Naive thymus-derived CD8-positive, alpha-beta T cell (primary cell): ENCODE results near the gene MXI1. TPM values are rescaled to one million over a fixed set of nuclear protein-coding genes. Genes with fewer than 3 reads are reported as not detected.

Experiments
- ATAC-seq, 2 donors: fragments of 150-1000 bp; cut with Tn5 transposase in 1 of 2; sonication (Bioruptor Pico), chemical (Tn5 transposase) in 1 of 2; 1 replicate in 1 of 2; 2 replicates in 1 of 2; pipeline ENCODE4 v1.10.0; 2021; ENCODE audit warnings: mild to moderate bottlenecking in 2 of 2, moderate library complexity in 2 of 2
- POLR2A ChIA-PET: fragments of 350-600 bp; sonication (Branson Sonifier 250); formaldehyde crosslinking; loops from one replicate; lab custom pipeline; 2021; ENCODE audit warnings: antibody characterized with exemption; lab: Charles Lee
- DNase-seq, 10 donors: peaks; one replicate each; pipeline versions ENCODE4 v3.0.0 to v3.0.0-alpha.2; 2020 to 2022
- H3K27ac Mint-ChIP-seq, 10 donors: one replicate each; pipeline ENCODE4 v1.8.0; 2020 to 2022; ENCODE audit warnings: mild to moderate bottlenecking in 10 of 10, mixed read lengths in 10 of 10, moderate library complexity in 4 of 10, inconsistent platforms in 1 of 10
- H3K27me3 Mint-ChIP-seq, 5 donors: one replicate each; pipeline ENCODE4 v1.8.0; 2021 to 2022; ENCODE audit warnings: mixed read lengths in 5 of 5
- H3K36me3 Mint-ChIP-seq, 3 donors: one replicate each; pipeline ENCODE4 v1.8.0; 2020 to 2022; ENCODE audit warnings: mixed read lengths in 3 of 3, mild to moderate bottlenecking in 2 of 3, inconsistent platforms in 1 of 3
- H3K4me1 Mint-ChIP-seq, 4 donors: one replicate each; pipeline ENCODE4 v1.8.0; 2021 to 2022; ENCODE audit warnings: mixed read lengths in 4 of 4
- H3K4me3 Mint-ChIP-seq, 10 donors: one replicate each; pipeline ENCODE4 v1.8.0; 2020 to 2022; ENCODE audit warnings: mild to moderate bottlenecking in 10 of 10, mixed read lengths in 10 of 10, moderate library complexity in 6 of 10, inconsistent platforms in 1 of 10
- H3K9me3 Mint-ChIP-seq, 9 donors: one replicate each; pipeline ENCODE4 v1.8.0; 2020 to 2022; ENCODE audit warnings: mixed read lengths in 9 of 9, mild to moderate bottlenecking in 3 of 9, inconsistent platforms in 1 of 9, moderate library complexity in 1 of 9
- polyA plus RNA-seq, 3 donors: library from polyadenylated mRNA; unstranded; fragments of 300-500 nt; fragmentation: Illumina TruSeq; gene quantifications; one replicate each; pipeline ENCODE4 v1.2.3, GENCODE V29; 2021
- total RNA-seq, 8 experiments: library from RNA in 2 of 8; stranded (reverse) in 2 of 8; gene quantifications; one replicate each; pipeline ENCODE4 v1.2.3 and lab custom pipeline; 2021 to 2026

The MXI1 gene
- total and polyA plus RNA-seq, 5 experiments from 2014 or later: 18.1 to 37.7 (median 20.9) TPM

DNA sequence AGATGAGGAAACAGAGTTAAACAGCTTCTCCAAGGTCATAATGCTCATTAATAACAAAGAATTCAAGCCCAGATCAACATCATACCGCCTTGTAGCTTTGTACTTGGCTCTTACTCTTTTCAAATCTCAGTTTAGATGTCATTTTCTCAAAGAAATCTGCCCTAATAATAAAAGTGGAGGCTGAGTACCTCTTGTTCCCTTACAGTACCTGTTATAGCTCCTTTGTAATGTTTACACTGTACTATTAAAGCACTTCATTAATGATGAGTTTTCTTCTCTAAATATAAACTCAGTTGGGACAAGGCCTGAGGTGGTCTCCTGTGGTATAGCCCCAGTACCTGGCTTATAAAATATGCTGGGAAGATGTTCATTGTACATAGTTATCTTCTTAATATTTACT lies 89.6 kb downstream of the MXI1 start:
- peaks cover 10 to 38% (median 30%) of the 10 kb centered on the region in 4 donors for H3K4me1 Mint-ChIP-seq
- POLR2A ChIA-PET: no interaction called here
- ATAC-seq (no peak), DNase-seq (no peak)
- H3K36me3 Mint-ChIP-seq: peaks cover 11 to 95% (median 22%) of the 10 kb centered on the region in 3 donors
- no peak overlapping the region for H3K4me3 Mint-ChIP-seq
- no peaks in the 10 kb centered on the region for H3K27me3 Mint-ChIP-seq
- no peak overlapping the region for H3K27ac Mint-ChIP-seq
- H3K9me3 Mint-ChIP-seq: no peaks in the 10 kb centered on the region

DNA sequence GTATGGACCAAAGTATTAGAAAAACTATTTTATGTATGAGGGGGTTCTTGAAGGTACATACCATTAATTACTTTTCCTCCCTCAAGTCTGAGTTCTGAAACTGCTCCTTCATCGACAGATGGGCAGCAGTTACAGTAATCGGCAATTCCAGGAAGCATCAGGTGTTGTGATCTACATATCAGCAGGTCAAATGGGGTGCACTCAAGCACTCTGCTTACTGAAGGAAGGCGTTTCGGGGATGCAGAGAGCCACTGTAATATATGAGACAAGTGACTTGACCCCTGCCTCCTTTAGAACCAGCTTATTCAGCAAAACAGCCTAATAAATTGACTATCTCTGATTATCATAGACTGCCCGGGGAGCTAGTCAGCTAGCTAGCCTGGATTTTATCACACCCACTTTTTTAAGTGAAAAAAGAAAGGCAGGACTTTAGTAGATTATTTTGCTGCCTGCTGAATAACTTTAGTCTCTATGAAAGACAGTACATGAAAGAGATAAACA lies 93.1 kb downstream of the MXI1 start:
- DNase-seq: no peak
- H3K9me3 Mint-ChIP-seq: no peaks in the 10 kb centered on the region
- POLR2A ChIA-PET: no interaction called here
- no peaks in the 10 kb centered on the region for H3K27me3 Mint-ChIP-seq
- peaks cover 11 to 79% (median 17%) of the 10 kb centered on the region in 3 donors for H3K36me3 Mint-ChIP-seq
- peaks cover 20 to 60% (median 54%) of the 10 kb centered on the region in 4 donors for H3K4me1 Mint-ChIP-seq
- ATAC-seq: no peak
- peak overlapping the region in 3 of 10 donors; percentile 26 to 37 (median 26) for H3K4me3 Mint-ChIP-seq
- H3K27ac Mint-ChIP-seq: peak overlapping the region in 2 of 10 donors; percentile 7 to 65

DNA sequence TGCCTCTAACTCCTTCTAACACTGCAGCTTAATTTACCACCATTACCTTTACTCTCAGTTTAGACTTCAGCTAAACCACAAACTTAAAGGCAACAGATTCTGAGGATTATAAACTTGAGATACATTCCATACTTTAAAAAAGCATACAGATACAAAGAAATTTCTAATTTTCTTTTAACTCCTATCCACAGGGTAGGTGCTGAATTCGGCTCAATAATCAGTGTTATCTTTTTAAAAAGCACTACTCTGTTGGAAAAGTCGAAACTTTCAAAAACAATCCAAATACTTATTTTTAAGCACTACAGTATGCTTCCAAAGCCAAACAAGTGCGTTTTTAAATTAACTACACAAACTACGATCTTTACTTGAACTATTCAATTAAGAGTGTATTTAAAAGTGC lies 96.3 kb downstream of the MXI1 start:
- H3K4me3 Mint-ChIP-seq: peak overlapping the region; percentile 88 to 99 (median 91)
- H3K36me3 Mint-ChIP-seq: peaks cover 0 to 48% (median 6%) of the 10 kb centered on the region in 3 donors
- peak overlapping the region; percentile 72 to 99 (median 90) for H3K27ac Mint-ChIP-seq
- POLR2A ChIA-PET: interaction anchor here (0.6 to 2.2 kb wide), 5 partner anchors 78 to 261 kb away, joined by 3 to 33 read pairs (median 4); partner anchors contain the start of gene MXI1
- no peaks in the 10 kb centered on the region for H3K9me3 Mint-ChIP-seq
- DNase-seq: no peak
- peaks cover 18 to 66% (median 46%) of the 10 kb centered on the region in 4 donors for H3K4me1 Mint-ChIP-seq
- no peak for ATAC-seq
- no peaks in the 10 kb centered on the region for H3K27me3 Mint-ChIP-seq

DNA sequence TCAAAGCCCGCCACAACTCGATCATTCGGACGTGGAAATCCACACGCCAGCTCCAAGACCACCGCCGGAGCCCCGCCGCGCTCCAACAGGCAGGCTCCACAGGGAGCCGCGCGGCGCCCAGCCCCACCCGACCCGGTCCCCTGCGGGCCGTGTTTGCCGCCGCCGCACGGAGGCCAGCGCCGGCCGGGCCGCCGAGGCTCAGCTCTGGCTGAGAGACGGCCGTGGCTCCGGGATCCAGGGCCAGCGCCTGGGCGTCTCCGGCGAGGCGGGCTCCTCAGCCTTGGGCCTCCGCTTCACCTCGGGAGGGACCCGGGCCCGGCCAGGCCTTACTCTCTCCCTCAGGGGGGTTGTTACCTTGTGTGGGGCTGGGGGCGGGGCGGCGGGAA lies 97.0 kb downstream of the MXI1 start:
- Mint-ChIP-seq H3K4me3 (peak overlapping the region; percentile 90 to 99 (median 96)), H3K27me3 (no peaks in the 10 kb centered on the region), H3K36me3 (peaks cover 0 to 41% (median 6%) of the 10 kb centered on the region in 3 donors), H3K4me1 (peaks cover 18 to 60% (median 45%) of the 10 kb centered on the region in 4 donors), H3K27ac (peak overlapping the region; percentile 97 to 100 (median 99)), H3K9me3 (no peaks in the 10 kb centered on the region)
- ATAC-seq (peak; percentile 58), DNase-seq (no peak)
- POLR2A ChIA-PET: interaction anchor here (0.6 to 2.8 kb wide), 11 partner anchors 10 to 296 kb away, joined by 3 to 33 read pairs (median 5); partner anchors contain the start of genes ADD3, MXI1 and SMC3

DNA sequence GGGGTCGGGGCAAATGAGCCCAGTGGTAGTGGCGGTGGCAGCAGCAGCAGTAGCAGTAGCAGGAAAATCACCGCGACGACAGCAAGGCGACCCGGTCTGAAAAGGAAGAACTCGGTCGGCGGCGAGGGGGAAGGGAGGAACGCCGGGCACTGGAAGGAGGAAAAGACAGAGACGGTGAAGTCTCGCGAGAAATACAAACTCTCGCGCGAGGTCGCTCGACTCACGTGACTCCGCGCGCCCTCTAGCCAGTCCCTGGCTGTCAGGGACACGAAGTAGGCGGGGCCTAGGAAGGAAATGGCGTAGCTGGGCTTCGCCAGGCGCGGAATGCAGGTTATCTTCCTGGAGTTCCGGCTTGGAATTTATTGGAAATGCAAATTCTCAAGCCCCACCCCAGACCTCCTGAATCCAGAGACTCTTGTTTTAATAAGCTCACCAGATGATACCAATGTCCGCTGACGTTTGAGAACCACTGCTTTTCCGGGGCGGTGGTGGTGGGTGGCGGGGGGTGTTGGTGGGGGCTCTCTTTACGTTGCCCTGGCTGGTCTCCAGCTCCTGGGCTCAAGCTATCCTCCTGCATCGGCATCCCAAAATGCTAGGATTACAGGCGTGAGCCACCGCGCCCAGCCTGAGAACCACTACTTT lies 97.5 kb downstream of the MXI1 start, which contains the start of gene SMNDC1:
Gene SMNDC1, minus strand, starts transcription at position 141 of the 642 bp plus-strand sequence. CDS start 1,333 bp downstream, outside the sequence.
- Mint-ChIP-seq H3K36me3 (peaks cover 0 to 37% (median 6%) of the 10 kb centered on the region in 3 donors), H3K4me3 (peak within 1 kb of the TSS; percentile 90 to 99 (median 96)), H3K27ac (peak within 1 kb of the TSS; percentile 97 to 100 (median 99)), H3K9me3 (no peaks in the 10 kb centered on the region), H3K27me3 (no peaks in the 10 kb centered on the region), H3K4me1 (peaks cover 18 to 59% (median 44%) of the 10 kb centered on the region in 4 donors)
- POLR2A ChIA-PET: interaction anchor here (0.6 to 2.8 kb wide), 17 partner anchors 9 to 297 kb away, joined by 3 to 33 read pairs (median 4); partner anchors contain the start of genes ADD3, MXI1 and SMC3
- DNase-seq: peak; percentile 93 to 98 (median 97)
- peak; percentile 89 to 91 for ATAC-seq

DNA sequence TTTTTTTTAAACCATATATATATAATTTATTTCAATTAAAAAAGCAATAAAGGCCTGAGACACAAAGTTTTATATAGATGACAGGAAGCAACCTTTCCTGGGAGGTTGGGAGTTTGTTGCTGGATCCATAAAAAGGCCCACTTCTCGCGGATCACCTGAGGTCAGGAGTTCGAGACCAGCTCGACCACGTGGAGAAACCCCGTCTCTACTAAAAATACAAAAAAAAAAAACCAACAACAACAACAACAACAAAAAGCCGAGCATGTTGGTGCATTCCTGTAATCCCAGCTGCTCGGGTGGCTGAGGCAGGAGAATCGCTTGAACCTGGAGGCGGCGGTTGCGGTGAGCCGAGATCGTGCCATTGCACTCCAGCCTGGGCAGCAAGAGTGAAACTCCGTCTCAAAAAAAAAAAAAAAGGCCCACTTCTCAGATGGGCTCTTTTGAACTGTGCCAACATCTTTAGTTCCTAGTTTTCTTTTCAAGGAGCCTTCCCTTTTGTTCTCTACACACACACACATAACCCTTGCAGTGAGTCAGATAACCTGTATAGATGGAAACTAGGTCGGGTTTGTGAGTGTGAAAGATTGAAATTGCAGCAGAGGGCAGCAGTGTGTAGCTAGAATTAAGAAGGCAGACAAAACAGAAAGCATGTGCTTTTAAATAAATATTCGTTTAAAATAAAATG lies 98.5 kb downstream of the MXI1 start:
- Mint-ChIP-seq H3K4me1 (peaks cover 17 to 50% (median 36%) of the 10 kb centered on the region in 4 donors), H3K27me3 (peaks cover 0 to 4% (median 0%) of the 10 kb centered on the region in 5 donors), H3K27ac (peak overlapping the region; percentile 60 to 100 (median 99)), H3K4me3 (peak overlapping the region; percentile 90 to 99 (median 96)), H3K36me3 (peaks cover 0 to 27% (median 5%) of the 10 kb centered on the region in 3 donors), H3K9me3 (no peaks in the 10 kb centered on the region)
- DNase-seq (peak in 9 of 10 donors; percentile 32 to 76 (median 62)), ATAC-seq (peak; percentile 53 to 56)
- POLR2A ChIA-PET: interaction anchor here (0.6 to 2.8 kb wide), 14 partner anchors 11 to 443 kb away, joined by 3 to 33 read pairs (median 4); partner anchors contain the start of genes ADD3, MXI1 and SMC3

DNA sequence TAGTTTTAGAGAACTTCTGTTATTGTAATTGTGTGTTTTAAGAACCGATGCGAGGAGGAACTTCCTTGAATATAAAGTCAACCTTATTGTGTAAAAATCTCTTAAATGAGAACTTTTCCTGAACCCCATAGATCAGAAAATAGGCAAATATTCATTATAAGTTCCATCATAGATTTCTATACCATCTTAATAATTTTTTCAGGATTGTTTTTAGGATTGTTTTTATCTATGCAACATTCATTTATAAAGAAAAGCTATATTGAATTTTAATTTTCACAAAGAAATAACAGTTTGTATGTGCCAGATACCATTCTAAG lies 99.0 kb downstream of the MXI1 start:
- H3K27me3 Mint-ChIP-seq: peaks cover 0 to 4% (median 0%) of the 10 kb centered on the region in 5 donors
- H3K4me1 Mint-ChIP-seq: peaks cover 15 to 46% (median 32%) of the 10 kb centered on the region in 4 donors
- no peaks in the 10 kb centered on the region for H3K9me3 Mint-ChIP-seq
- peak overlapping the region in 7 of 10 donors; percentile 54 to 100 (median 99) for H3K27ac Mint-ChIP-seq
- DNase-seq (no peak), ATAC-seq (no peak)
- H3K36me3 Mint-ChIP-seq: peaks cover 0 to 22% (median 3%) of the 10 kb centered on the region in 3 donors
- H3K4me3 Mint-ChIP-seq: peak overlapping the region in 7 of 10 donors; percentile 25 to 98 (median 66)
- POLR2A ChIA-PET: interaction anchor here (0.7 to 2.8 kb wide), 5 partner anchors 197 to 443 kb away, joined by 3 to 12 read pairs (median 6); partner anchors contain the start of genes ADD3 and SMC3

DNA sequence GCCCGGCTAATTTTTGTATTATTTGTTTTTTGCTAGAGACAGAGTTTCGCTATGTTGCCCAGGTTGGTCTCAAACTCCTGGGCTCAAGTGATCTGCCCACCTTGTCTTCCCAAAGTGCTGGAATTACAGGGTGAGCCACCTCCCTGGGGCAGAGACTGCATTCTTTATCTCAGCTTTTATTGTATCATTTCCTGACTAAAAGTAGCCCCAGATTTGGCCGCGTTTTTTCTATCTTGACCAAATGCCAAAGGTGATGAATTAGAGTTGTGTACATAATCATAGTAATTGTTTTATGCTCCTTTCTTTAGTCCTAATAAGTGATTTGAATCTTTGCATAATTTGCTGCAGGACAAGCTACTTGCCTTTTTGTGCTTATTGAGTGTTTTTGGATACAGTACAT lies 100.4 kb downstream of the MXI1 start:
- peaks cover 0 to 8% (median 0%) of the 10 kb centered on the region in 3 donors for H3K36me3 Mint-ChIP-seq
- H3K27me3 Mint-ChIP-seq: peaks cover 0 to 4% (median under 1%) of the 10 kb centered on the region in 5 donors
- POLR2A ChIA-PET: no interaction called here
- no peaks in the 10 kb centered on the region for H3K9me3 Mint-ChIP-seq
- DNase-seq (no peak), ATAC-seq (no peak)
- H3K4me3 Mint-ChIP-seq: no peak overlapping the region
- H3K27ac Mint-ChIP-seq: no peak overlapping the region
- H3K4me1 Mint-ChIP-seq: peaks cover 12 to 37% (median 21%) of the 10 kb centered on the region in 4 donors

DNA sequence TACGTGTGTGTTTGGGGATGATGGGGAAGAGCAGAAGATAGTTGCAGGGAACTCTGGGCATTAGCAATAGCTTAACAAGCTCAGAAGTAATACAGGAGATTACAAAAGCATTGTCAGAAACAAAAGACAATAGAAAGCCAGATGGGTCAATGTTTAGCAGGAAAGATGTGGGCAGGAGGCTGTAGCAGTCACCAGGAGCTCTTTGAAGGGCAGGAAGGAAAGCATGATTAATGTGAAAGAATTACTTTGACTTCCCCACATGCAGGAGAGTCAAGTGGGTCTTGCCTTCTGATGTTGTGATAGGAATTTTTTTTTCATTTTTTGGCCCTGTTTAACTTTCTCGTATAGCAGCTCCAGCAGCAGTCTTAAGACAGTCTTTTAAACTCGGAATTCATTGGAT lies 103.3 kb downstream of the MXI1 start:
- no peaks in the 10 kb centered on the region for H3K9me3 Mint-ChIP-seq
- H3K36me3 Mint-ChIP-seq: no peaks in the 10 kb centered on the region
- H3K4me3 Mint-ChIP-seq: no peak overlapping the region
- no peak overlapping the region for H3K27ac Mint-ChIP-seq
- POLR2A ChIA-PET: no interaction called here
- peaks cover 0 to 5% (median 4%) of the 10 kb centered on the region in 5 donors for H3K27me3 Mint-ChIP-seq
- H3K4me1 Mint-ChIP-seq: peaks cover 2 to 14% (median 6%) of the 10 kb centered on the region in 4 donors
- no peak for ATAC-seq
- DNase-seq: no peak

DNA sequence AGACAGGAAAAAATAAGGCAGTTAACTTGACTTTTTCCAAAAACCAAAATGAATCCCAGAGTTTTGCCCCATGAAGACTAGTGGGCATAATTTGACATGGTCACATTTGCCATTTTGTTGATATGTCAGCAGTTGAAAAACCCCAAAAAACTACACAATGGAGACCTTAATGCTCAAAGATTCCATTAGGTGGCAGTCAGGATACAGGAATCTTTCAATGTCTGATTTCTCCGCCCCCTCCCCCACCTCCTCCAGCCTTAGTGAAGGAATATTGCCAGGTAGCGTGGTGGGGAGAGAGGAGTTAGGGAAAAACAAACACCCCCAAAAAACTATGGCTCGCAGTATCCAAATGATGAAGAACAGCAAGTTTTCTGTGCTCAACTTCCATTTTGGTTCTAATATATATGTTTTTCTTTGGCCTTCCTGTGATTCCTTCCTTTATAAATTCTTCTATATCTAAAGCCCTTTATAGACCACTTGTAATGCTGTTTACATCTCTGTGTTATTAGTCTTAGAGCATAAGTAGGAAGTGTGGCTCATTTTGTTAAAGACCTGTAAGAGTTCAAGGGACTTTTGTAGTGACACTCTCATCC lies 104.0 kb downstream of the MXI1 start:
- ATAC-seq: peak in 1 of 2 donors; percentile 54
- no peaks in the 10 kb centered on the region for H3K9me3 Mint-ChIP-seq
- no peak overlapping the region for H3K4me3 Mint-ChIP-seq
- no peaks in the 10 kb centered on the region for H3K36me3 Mint-ChIP-seq
- H3K27ac Mint-ChIP-seq: no peak overlapping the region
- peaks cover 0 to 8% (median 1%) of the 10 kb centered on the region in 4 donors for H3K4me1 Mint-ChIP-seq
- H3K27me3 Mint-ChIP-seq: peaks cover 0 to 9% (median 7%) of the 10 kb centered on the region in 5 donors
- POLR2A ChIA-PET: no interaction called here
- peak in 3 of 10 donors; percentile 15 to 23 (median 19) for DNase-seq

DNA sequence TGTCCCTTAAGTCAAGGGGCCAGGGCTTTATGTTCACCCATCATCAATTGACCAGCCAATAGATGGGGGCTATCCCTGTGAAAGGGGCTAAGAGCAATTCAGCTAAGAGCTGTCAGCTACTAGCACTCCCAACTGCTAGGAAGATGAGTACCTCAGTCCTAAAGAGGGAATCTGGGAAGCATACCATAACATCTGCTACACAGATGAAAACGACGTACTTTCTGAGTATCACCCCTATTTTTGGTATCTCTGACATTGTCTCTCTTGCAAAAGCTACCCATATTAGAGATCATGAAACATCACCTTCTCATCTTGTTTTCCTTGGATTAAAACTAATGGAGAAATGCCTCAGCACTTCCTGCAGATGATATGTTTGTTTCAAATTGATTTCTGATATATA lies 104.8 kb downstream of the MXI1 start:
- Mint-ChIP-seq H3K4me1 (peaks cover 0 to 8% (median 1%) of the 10 kb centered on the region in 4 donors), H3K27ac (no peak overlapping the region), H3K9me3 (no peaks in the 10 kb centered on the region), H3K36me3 (no peaks in the 10 kb centered on the region), H3K4me3 (no peak overlapping the region), H3K27me3 (peaks cover 0 to 9% (median 7%) of the 10 kb centered on the region in 5 donors)
- ATAC-seq (no peak), DNase-seq (no peak)
- POLR2A ChIA-PET: no interaction called here

DNA sequence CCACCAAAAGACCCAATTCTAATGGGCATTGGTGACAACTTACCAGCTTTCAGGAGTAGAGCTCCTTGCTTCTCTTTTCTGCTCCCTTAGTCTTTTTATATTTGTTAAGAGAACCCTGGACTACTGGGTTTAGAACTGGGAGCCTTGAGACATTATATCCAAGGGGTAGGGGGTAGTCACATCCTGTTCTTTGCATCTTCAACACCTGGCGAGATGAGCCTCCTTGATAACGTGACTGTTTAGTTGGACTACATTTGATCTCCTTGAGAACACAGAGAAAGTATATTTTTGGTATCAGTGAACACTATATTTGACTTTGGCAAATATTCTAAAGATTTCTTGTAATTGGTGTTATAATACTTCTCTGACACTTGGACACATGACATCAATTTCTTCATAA lies 106.3 kb downstream of the MXI1 start:
- H3K27ac Mint-ChIP-seq: peak overlapping the region in 1 of 10 donors; percentile 46

More for the DNA sequence above, 106.3 kb downstream of the MXI1 start:
- peaks cover 0 to 8% (median 1%) of the 10 kb centered on the region in 4 donors for H3K4me1 Mint-ChIP-seq
- DNase-seq (no peak), ATAC-seq (no peak)
- POLR2A ChIA-PET: interaction anchor here (1.0 kb wide), 1 partner anchor 9 kb away, joined by 5 read pairs; the partner anchor contains the start of gene SMNDC1
- H3K36me3 Mint-ChIP-seq: no peaks in the 10 kb centered on the region
- no peaks in the 10 kb centered on the region for H3K9me3 Mint-ChIP-seq
- H3K27me3 Mint-ChIP-seq: peaks cover 0 to 12% (median 7%) of the 10 kb centered on the region in 5 donors
- no peak overlapping the region for H3K4me3 Mint-ChIP-seq
